K562 (cell line): ENCODE measurements around the gene ARID3C. TPM values are rescaled to one million over a fixed set of nuclear protein-coding genes. Genes with fewer than 3 reads are reported as not detected.
A peak's percentile ranks its signal among the peaks of the same experiment; 100 is the strongest.

ENCODE experiments used
- ARID1B ChIP-seq: fragments of 450-650 bp; IDR thresholded peaks from 2 replicates; pipeline ENCODE4 v1.6.1; 2016; ENCODE audit warnings: antibody characterized with exemption, mild to moderate bottlenecking, inconsistent platforms
- CBFA2T2 ChIP-seq: fragments of 450-650 bp; conservative IDR thresholded peaks from 2 replicates; pipeline ENCODE4 v1.6.1; 2017; ENCODE audit warnings: mild to moderate bottlenecking
- CBFA2T3 ChIP-seq: fragments of 450-650 bp; IDR thresholded peaks from 2 replicates; pipeline ENCODE4 v1.6.1; 2017
- DACH1 ChIP-seq: fragments of 450-650 bp; IDR thresholded peaks from 2 replicates; pipeline ENCODE4 v1.6.1; 2018; ENCODE audit not compliant: partially characterized antibody
- HDGF ChIP-seq: fragments of 450-650 bp; IDR thresholded peaks from 2 replicates; pipeline ENCODE4 v1.6.1; 2016
- HLTF ChIP-seq: fragments of 450-650 bp; IDR thresholded peaks from 2 replicates; pipeline ENCODE4 v1.6.1; 2016
- ILK ChIP-seq: fragments of 450-650 bp; IDR thresholded peaks from 2 replicates; pipeline ENCODE4 v1.6.1; 2016; ENCODE audit warnings: missing genetic modification characterization, low read depth, mild to moderate bottlenecking, missing compliant biosample characterization, moderate library complexity, borderline replicate concordance
- IRF2 ChIP-seq: sonication (generic); formaldehyde crosslinking; IDR thresholded peaks from 2 replicates; pipeline ENCODE4 v1.8.1; 2022; ENCODE audit warnings: mild to moderate bottlenecking, missing genetic modification reagents
- KDM4B ChIP-seq, 2 experiments: fragments of 450-650 bp in 1 of 2; sonication (generic) in 1 of 2; IDR thresholded peaks; 2 replicates each; pipeline ENCODE4 v1.6.1; 2016 to 2017; ENCODE audit warnings: borderline replicate concordance in 2 of 2, antibody characterized with exemption in 1 of 2, low read depth in 1 of 2, mild to moderate bottlenecking in 1 of 2
- KLF10 ChIP-seq: fragments of 250-450 bp; sonication (Bioruptor Pico); IDR thresholded peaks from 2 replicates; pipeline ENCODE4 v1.6.1; 2021; ENCODE audit warnings: matching md5 sums
- MTA2 ChIP-seq: fragments of 450-650 bp; IDR thresholded peaks from 2 replicates; pipeline ENCODE4 v1.6.1; 2016; ENCODE audit warnings: low read depth
- NCOR1 ChIP-seq: fragments of 450-650 bp; IDR thresholded peaks from 2 replicates; pipeline ENCODE4 v1.6.1; 2016; ENCODE audit warnings: mild to moderate bottlenecking, moderate library complexity
- RCOR1 ChIP-seq, 2 experiments: IDR thresholded peaks; 2 replicates each; pipeline ENCODE4 v1.6.1; 2012; ENCODE audit warnings: low read depth in 2 of 2, low read length in 2 of 2, borderline replicate concordance in 1 of 2, improper control_type of control experiment in 1 of 2
- RFX7 ChIP-seq: fragments of 250-450 bp; sonication (Bioruptor Pico); IDR thresholded peaks from 2 replicates; pipeline ENCODE4 v1.5.1; 2021; ENCODE audit warnings: mild to moderate bottlenecking
- SETDB1 ChIP-seq: IDR thresholded peaks from one replicate; pipeline ENCODE4 v1.6.1; 2012; ENCODE audit warnings: low read length, control low read depth, inconsistent platforms
- SLC30A9 ChIP-seq: fragments of 250-450 bp; sonication (Bioruptor Pico); IDR thresholded peaks from 2 replicates; pipeline ENCODE4 v1.8.0; 2022; ENCODE audit warnings: mild to moderate bottlenecking, moderate library complexity
- SMARCA4 ChIP-seq: fragments of 450-650 bp; IDR thresholded peaks from 2 replicates; pipeline ENCODE4 v1.6.1; 2016
- SMARCE1 ChIP-seq: fragments of 450-650 bp; IDR thresholded peaks from 2 replicates; pipeline ENCODE4 v1.7.1; 2016; ENCODE audit warnings: mild to moderate bottlenecking
- SNRNP70 ChIP-seq: fragments of 200-400 bp; formaldehyde crosslinking; optimal IDR thresholded peaks from 2 replicates; pipeline ENCODE3; 2017; ENCODE audit warnings: low read depth, low read length
- TCF3 ChIP-seq: sonication (generic); formaldehyde crosslinking; IDR thresholded peaks from 2 replicates; pipeline ENCODE4 v1.4.0; 2020; ENCODE audit warnings: mild to moderate bottlenecking, missing genetic modification reagents
- ZBTB1 ChIP-seq: sonication (generic); formaldehyde crosslinking; IDR thresholded peaks from 2 replicates; pipeline ENCODE4 v1.8.1; 2023; ENCODE audit warnings: missing genetic modification reagents, low read depth, mild to moderate bottlenecking, borderline replicate concordance
- ZEB2 ChIP-seq: fragments of 450-650 bp; IDR thresholded peaks from 2 replicates; pipeline ENCODE4 v1.6.1; 2016
- ZFPM2 ChIP-seq: fragments of 250-450 bp; sonication (Bioruptor Pico); IDR thresholded peaks from 2 replicates; pipeline ENCODE4 v1.5.1; 2022; ENCODE audit warnings: mild to moderate bottlenecking
- ZNF263 ChIP-seq: sonication (generic); formaldehyde crosslinking; IDR thresholded peaks from 2 replicates; pipeline ENCODE4 v1.8.0; 2022; ENCODE audit warnings: mild to moderate bottlenecking, missing genetic modification reagents, borderline replicate concordance
- ZNF444 ChIP-seq: fragments of 250-450 bp; sonication (Bioruptor Pico); IDR thresholded peaks from 2 replicates; pipeline ENCODE4 v1.4.0; 2020; ENCODE audit warnings: mild to moderate bottlenecking, moderate library complexity
- polyA plus RNA-seq, 8 experiments: library from polyadenylated mRNA; depleted of rRNA in 4 of 8; stranded (reverse) in 5 of 8; unstranded in 3 of 8; fragments of >200 nt; fragmentation: Nextera tagmentation in 2 of 8; fragmentation: Illumina TruSeq in 1 of 8; extraction: Ambion mirVana in 2 of 8; extraction: Trizol in 1 of 8; gene quantifications; 2 replicates each; pipeline versions ENCODE4 v1.2.1 to v1.2.3, GENCODE V29; 2011 to 2014; ENCODE audit warnings: inconsistent platforms in 1 of 8, missing spikeins in 1 of 8
- total RNA-seq, 7 experiments: library from RNA; depleted of rRNA in 6 of 7; stranded (reverse); fragments of >200 nt in 6 of 7; fragmentation: Illumina TruSeq in 2 of 7; extraction: Trizol in 2 of 7; gene quantifications; 2 replicates each; pipeline versions ENCODE4 v1.2.1 to v1.2.3, GENCODE V29; 2011 to 2021; ENCODE audit warnings: low replicate concordance in 1 of 7
- TF ChIP-seq, protein P1 (sequence below): fragments of 200-800 bp; sonication (Bioruptor generic); IDR thresholded peaks from 2 replicates; pipeline ENCODE4 v1.6.1; 2017; ENCODE audit warnings: missing genetic modification characterization, missing compliant biosample characterization
- TF ChIP-seq, protein P2 (sequence below): fragments of 250-450 bp; sonication (Bioruptor Pico); IDR thresholded peaks from 2 replicates; pipeline ENCODE4 v1.8.0; 2022; ENCODE audit warnings: moderate library complexity, mild to moderate bottlenecking, inconsistent platforms
- TF ChIP-seq, protein P3 (sequence below): sonication (generic); IDR thresholded peaks from 2 replicates; pipeline ENCODE4 v1.6.1; 2016
- TF ChIP-seq, protein P4 (sequence below): IDR thresholded peaks from 2 replicates; pipeline ENCODE4 v1.6.1; 2014; ENCODE audit warnings: antibody characterized with exemption

Gene ARID3C
- total and polyA plus RNA-seq, 9 of the 15 experiments (the other 6 are each of a cell fraction or from before 2014, with no cell fraction given), result not detected

DNA sequence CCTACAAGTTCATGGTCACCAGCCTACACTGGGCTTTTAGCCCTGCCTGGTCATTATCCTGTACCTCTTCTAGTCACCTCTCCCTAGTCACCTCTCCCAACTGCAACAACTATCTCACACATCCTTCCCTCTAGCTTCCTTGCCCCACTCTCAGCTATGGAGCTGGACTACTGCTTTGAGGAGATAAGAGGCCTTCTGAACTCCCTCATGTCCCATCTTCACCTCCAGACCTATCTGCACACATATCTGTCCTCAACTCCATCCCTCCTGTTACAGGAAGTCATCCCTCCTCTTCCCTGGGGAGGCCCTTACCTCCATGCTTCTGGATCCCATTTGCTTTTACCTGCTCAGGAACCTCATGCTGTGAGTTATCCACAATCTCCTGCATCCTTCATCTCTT, 22.7 kb downstream of the ARID3C start (continued):
- TF ChIP-seq TCF3 (CRISPR knock-in tag) (peak; percentile 82), NCOR1 (peak; percentile 66), ZFPM2 (CRISPR knock-in tag) (no peak), SNRNP70 (no peak), RCOR1 (IDR thresholded peaks at IDR 0.05; ENCODE audit: borderline replicate concordance in 1 of 2, low read depth in 2 of 2, low read length in 2 of 2) (peak in 1 of 2 experiments; percentile 37; a peak in 1 of 4 replicates), MTA2 (0 out of 2 replicates have a peak, but pooled peaks have one; percentile 27), HDGF (no peak), ZNF444 (no peak), ZEB2 (peak; percentile 49; the same call in 1 of the 2 replicates), KLF10 (CRISPR knock-in tag) (no peak), SMARCA4 (0 out of 2 replicates have a peak, but pooled peaks have one; percentile 27), ZNF263 (CRISPR knock-in tag) (peak; percentile 52; the same call in 1 of the 2 replicates), KDM4B (IDR thresholded peaks at IDR 0.05; ENCODE audit: borderline replicate concordance in 2 of 2, low read depth in 1 of 2) (no peak), DACH1 (no peak), SMARCE1 (no peak), ARID1B (peak; percentile 74), ILK (tag) (no peak), ZBTB1 (CRISPR knock-in tag) (no peak), CBFA2T2 (peak; percentile 77), RFX7 (no peak), IRF2 (CRISPR knock-in tag) (no peak), SLC30A9 (CRISPR knock-in tag) (no peak), HLTF (no peak), SETDB1 (no peak), CBFA2T3 (peak; percentile 90)
- TF ChIP-seq, protein P1, sequence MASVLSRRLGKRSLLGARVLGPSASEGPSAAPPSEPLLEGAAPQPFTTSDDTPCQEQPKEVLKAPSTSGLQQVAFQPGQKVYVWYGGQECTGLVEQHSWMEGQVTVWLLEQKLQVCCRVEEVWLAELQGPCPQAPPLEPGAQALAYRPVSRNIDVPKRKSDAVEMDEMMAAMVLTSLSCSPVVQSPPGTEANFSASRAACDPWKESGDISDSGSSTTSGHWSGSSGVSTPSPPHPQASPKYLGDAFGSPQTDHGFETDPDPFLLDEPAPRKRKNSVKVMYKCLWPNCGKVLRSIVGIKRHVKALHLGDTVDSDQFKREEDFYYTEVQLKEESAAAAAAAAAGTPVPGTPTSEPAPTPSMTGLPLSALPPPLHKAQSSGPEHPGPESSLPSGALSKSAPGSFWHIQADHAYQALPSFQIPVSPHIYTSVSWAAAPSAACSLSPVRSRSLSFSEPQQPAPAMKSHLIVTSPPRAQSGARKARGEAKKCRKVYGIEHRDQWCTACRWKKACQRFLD, result no peak
- TF ChIP-seq, protein P2, sequence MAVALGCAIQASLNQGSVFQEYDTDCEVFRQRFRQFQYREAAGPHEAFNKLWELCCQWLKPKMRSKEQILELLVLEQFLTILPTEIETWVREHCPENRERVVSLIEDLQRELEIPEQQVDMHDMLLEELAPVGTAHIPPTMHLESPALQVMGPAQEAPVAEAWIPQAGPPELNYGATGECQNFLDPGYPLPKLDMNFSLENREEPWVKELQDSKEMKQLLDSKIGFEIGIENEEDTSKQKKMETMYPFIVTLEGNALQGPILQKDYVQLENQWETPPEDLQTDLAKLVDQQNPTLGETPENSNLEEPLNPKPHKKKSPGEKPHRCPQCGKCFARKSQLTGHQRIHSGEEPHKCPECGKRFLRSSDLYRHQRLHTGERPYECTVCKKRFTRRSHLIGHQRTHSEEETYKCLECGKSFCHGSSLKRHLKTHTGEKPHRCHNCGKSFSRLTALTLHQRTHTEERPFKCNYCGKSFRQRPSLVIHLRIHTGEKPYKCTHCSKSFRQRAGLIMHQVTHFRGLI (CRISPR knock-in tag), result no peak
- TF ChIP-seq, protein P3, sequence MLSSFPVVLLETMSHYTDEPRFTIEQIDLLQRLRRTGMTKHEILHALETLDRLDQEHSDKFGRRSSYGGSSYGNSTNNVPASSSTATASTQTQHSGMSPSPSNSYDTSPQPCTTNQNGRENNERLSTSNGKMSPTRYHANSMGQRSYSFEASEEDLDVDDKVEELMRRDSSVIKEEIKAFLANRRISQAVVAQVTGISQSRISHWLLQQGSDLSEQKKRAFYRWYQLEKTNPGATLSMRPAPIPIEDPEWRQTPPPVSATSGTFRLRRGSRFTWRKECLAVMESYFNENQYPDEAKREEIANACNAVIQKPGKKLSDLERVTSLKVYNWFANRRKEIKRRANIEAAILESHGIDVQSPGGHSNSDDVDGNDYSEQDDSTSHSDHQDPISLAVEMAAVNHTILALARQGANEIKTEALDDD, result peak; percentile 79
- TF ChIP-seq, protein P4, sequence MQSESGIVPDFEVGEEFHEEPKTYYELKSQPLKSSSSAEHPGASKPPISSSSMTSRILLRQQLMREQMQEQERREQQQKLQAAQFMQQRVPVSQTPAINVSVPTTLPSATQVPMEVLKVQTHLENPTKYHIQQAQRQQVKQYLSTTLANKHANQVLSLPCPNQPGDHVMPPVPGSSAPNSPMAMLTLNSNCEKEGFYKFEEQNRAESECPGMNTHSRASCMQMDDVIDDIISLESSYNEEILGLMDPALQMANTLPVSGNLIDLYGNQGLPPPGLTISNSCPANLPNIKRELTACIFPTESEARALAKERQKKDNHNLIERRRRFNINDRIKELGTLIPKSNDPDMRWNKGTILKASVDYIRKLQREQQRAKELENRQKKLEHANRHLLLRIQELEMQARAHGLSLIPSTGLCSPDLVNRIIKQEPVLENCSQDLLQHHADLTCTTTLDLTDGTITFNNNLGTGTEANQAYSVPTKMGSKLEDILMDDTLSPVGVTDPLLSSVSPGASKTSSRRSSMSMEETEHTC, result no peak
